HepG2 (cell line): ENCODE results near the gene CRK. TPM values are rescaled to one million over a fixed set of nuclear protein-coding genes. Genes with fewer than 3 reads are reported as not detected.

Experiments
- AGO2 ChIP-seq: fragments of 200-400 bp; formaldehyde crosslinking; optimal IDR thresholded peaks from 2 replicates; pipeline ENCODE3; 2017; ENCODE audit warnings: mild to moderate bottlenecking, low read depth, low read length, moderate library complexity
- ARHGAP35 ChIP-seq: sonication (generic); formaldehyde crosslinking; IDR thresholded peaks from 2 replicates; pipeline ENCODE4 v1.9.0; 2022; ENCODE audit warnings: mild to moderate bottlenecking, inconsistent platforms, moderate library complexity, missing genetic modification reagents, borderline replicate concordance
- HIVEP1 ChIP-seq: sonication (generic); formaldehyde crosslinking; IDR thresholded peaks from 2 replicates; pipeline ENCODE4 v1.4.0; 2020; ENCODE audit warnings: mild to moderate bottlenecking, missing genetic modification reagents
- HNRNPK ChIP-seq: fragments of 200-400 bp; formaldehyde crosslinking; IDR thresholded peaks from 2 replicates; pipeline ENCODE4 v1.6.1; 2018; ENCODE audit warnings: low read length, low read depth, moderate library complexity, mild to moderate bottlenecking; ENCODE audit not compliant: poor library complexity, severe bottlenecking
- HOXA3 ChIP-seq: sonication (generic); formaldehyde crosslinking; IDR thresholded peaks from 2 replicates; pipeline ENCODE4 v1.5.0; 2020; ENCODE audit warnings: missing genetic modification reagents
- MAFK ChIP-seq, 2 experiments: IDR thresholded peaks in 1 of 2; conservative IDR thresholded peaks in 1 of 2; 2 replicates each; pipeline ENCODE4 v1.6.1; 2011; ENCODE audit warnings: improper control_type of control experiment in 2 of 2, low read length in 2 of 2
- NFYC ChIP-seq: IDR thresholded peaks from 2 replicates; pipeline ENCODE4 v1.6.1; 2016; ENCODE audit warnings: missing genetic modification reagents, missing compliant biosample characterization
- SIN3A ChIP-seq: IDR thresholded peaks from 2 replicates; pipeline ENCODE4 v1.6.1; 2011; ENCODE audit warnings: low read depth, mild to moderate bottlenecking, control low read depth, low read length, borderline replicate concordance
- SKI ChIP-seq: fragments of 450-650 bp; IDR thresholded peaks from one replicate; pipeline ENCODE4 v1.6.1; 2018; ENCODE audit warnings: mild to moderate bottlenecking; ENCODE audit not compliant: partially characterized antibody
- SOX13 ChIP-seq, 3 experiments: fragments of 450-650 bp in 1 of 3; sonication (generic) in 1 of 3; formaldehyde crosslinking in 1 of 3; IDR thresholded peaks in 2 of 3; conservative IDR thresholded peaks in 1 of 3; 2 replicates each; pipeline versions ENCODE4 v1.5.0 to v1.6.1; 2016 to 2020; ENCODE audit warnings: antibody characterized with exemption in 1 of 3, mild to moderate bottlenecking in 1 of 3, missing compliant biosample characterization in 1 of 3, missing genetic modification reagents in 1 of 3, moderate library complexity in 1 of 3
- STAG1 ChIP-seq: sonication (generic); formaldehyde crosslinking; IDR thresholded peaks from 2 replicates; pipeline ENCODE4 v1.4.0; 2020; ENCODE audit warnings: missing genetic modification reagents
- TBP ChIP-seq: sonication (generic); formaldehyde crosslinking; IDR thresholded peaks from 2 replicates; pipeline ENCODE4 v1.5.0; 2020; ENCODE audit warnings: missing genetic modification reagents
- TSC22D2 ChIP-seq: sonication (generic); formaldehyde crosslinking; IDR thresholded peaks from 2 replicates; pipeline ENCODE4 v1.5.1; 2020; ENCODE audit warnings: missing genetic modification reagents, mild to moderate bottlenecking, borderline replicate concordance
- U2AF2 ChIP-seq: fragments of 200-400 bp; formaldehyde crosslinking; IDR thresholded peaks from 2 replicates; pipeline ENCODE4 v1.6.1; 2017; ENCODE audit warnings: low read depth, mild to moderate bottlenecking, low read length
- ZNF260 ChIP-seq: sonication (generic); formaldehyde crosslinking; IDR thresholded peaks from 2 replicates; pipeline ENCODE4 v1.4.0; 2020; ENCODE audit warnings: missing genetic modification reagents, low read depth, mild to moderate bottlenecking, borderline replicate concordance
- ZNF431 ChIP-seq: sonication (generic); formaldehyde crosslinking; IDR thresholded peaks from 2 replicates; pipeline ENCODE4 v1.9.0; 2022; ENCODE audit warnings: missing genetic modification reagents, low read depth, mild to moderate bottlenecking, borderline replicate concordance
- ZNF563 ChIP-seq: sonication (generic); formaldehyde crosslinking; IDR thresholded peaks from 2 replicates; pipeline ENCODE4 v1.8.0; 2022; ENCODE audit warnings: mild to moderate bottlenecking, moderate library complexity, missing genetic modification reagents
- ZNF580 ChIP-seq: IDR thresholded peaks from 2 replicates; pipeline ENCODE4 v1.6.1; 2016; ENCODE audit warnings: low read depth, borderline replicate concordance
- ZNF687 ChIP-seq: sonication (generic); formaldehyde crosslinking; IDR thresholded peaks from 2 replicates; pipeline ENCODE4 v1.5.1; 2020; ENCODE audit warnings: mild to moderate bottlenecking, missing genetic modification reagents, moderate library complexity
- ZNF75D ChIP-seq: sonication (generic); formaldehyde crosslinking; IDR thresholded peaks from 2 replicates; pipeline ENCODE4 v1.8.1; 2023; ENCODE audit warnings: missing genetic modification reagents, mild to moderate bottlenecking, borderline replicate concordance
- polyA plus RNA-seq, 8 experiments: library from polyadenylated mRNA; depleted of rRNA in 3 of 8; stranded (reverse) in 7 of 8; unstranded in 1 of 8; fragments of >200 nt; fragmentation: Illumina TruSeq in 4 of 8; extraction: Trizol in 4 of 8; gene quantifications; 2 replicates each; pipeline versions ENCODE4 v1.2.1 to v1.2.3, GENCODE V29; 2011 to 2016; ENCODE audit warnings: low read depth in 4 of 8, missing spikeins in 1 of 8, mixed read lengths in 1 of 8; ENCODE audit not compliant: insufficient read depth in 1 of 8
- total RNA-seq, 5 experiments: library from RNA; depleted of rRNA; stranded (reverse); fragments of >200 nt; fragmentation: Illumina TruSeq; extraction: Trizol; gene quantifications; 2 replicates each; pipeline ENCODE4 v1.2.3, GENCODE V29; 2016; ENCODE audit warnings: low read depth in 1 of 5

CRK gene
- total and polyA plus RNA-seq, 2 of the 13 experiments (the other 11 are each of a cell fraction or from before 2014, with no cell fraction given), result 47.4 to 54.2 TPM

- TF ChIP-seq TBP (CRISPR knock-in tag) (no peak), SKI (no peak), MAFK (conservative IDR thresholded peaks at IDR 0.05 in 1 of 2, IDR thresholded peaks at IDR 0.05 in 1 of 2; ENCODE audit: low read length in 2 of 2) (peak; percentile 71 to 78), SIN3A (no peak), HNRNPK (peak; percentile 10), HOXA3 (CRISPR knock-in tag) (no peak), TSC22D2 (CRISPR knock-in tag) (no peak), U2AF2 (no peak), ZNF431 (CRISPR knock-in tag) (no peak), STAG1 (CRISPR knock-in tag) (no peak), HIVEP1 (CRISPR knock-in tag) (no peak), ZNF563 (CRISPR knock-in tag) (no peak), NFYC (CRISPR knock-in tag) (no peak), ARHGAP35 (CRISPR knock-in tag) (no peak), AGO2 (peak; percentile 81), ZNF580 (CRISPR knock-in tag) (no peak), SOX13 (IDR thresholded peaks at IDR 0.05) (no peak), SOX13 (CRISPR knock-in tag; conservative IDR thresholded peaks at IDR 0.05 in 1 of 2, IDR thresholded peaks at IDR 0.05 in 1 of 2) (no peak), ZNF687 (CRISPR knock-in tag) (no peak), ZNF260 (no peak), ZNF75D (CRISPR knock-in tag) (no peak)
Measured at GRCh38 chr17:1398931-1399678, 56.9 kb downstream of the CRK start (continued).
